H7 (cell line): ENCODE data around the gene TLX2. TPM values are rescaled to one million over a fixed set of nuclear protein-coding genes. Genes with fewer than 3 reads are reported as not detected.

Source experiments
- DNase-seq: peaks from one replicate; pipeline ENCODE4 v3.0.0; 2012
- H3K27me3 ChIP-seq: 2 replicates; pipeline ENCODE4 v1.6.0; 2011; ENCODE audit warnings: mild to moderate bottlenecking, low read length; ENCODE audit not compliant: control insufficient read depth, insufficient read depth
- H3K36me3 ChIP-seq: replicated peaks from 2 replicates; pipeline ENCODE4 v1.5.1; 2011; ENCODE audit warnings: low read length; ENCODE audit not compliant: control insufficient read depth, insufficient read depth
- H3K4me3 ChIP-seq: 2 replicates; pipeline ENCODE4 v1.5.1; 2011; ENCODE audit warnings: low read depth, mild to moderate bottlenecking, control low read depth, low read length, moderate library complexity; ENCODE audit not compliant: insufficient read depth
- total RNA-seq: library from RNA; depleted of rRNA; stranded (reverse); fragments of >200 nt; shearing (Covaris generic); gene quantifications from 2 replicates; pipeline ENCODE4 v1.2.3, GENCODE V29; 2014

TLX2 gene
- total RNA-seq, 1 experiment from 2014 or later: not detected

DNA sequence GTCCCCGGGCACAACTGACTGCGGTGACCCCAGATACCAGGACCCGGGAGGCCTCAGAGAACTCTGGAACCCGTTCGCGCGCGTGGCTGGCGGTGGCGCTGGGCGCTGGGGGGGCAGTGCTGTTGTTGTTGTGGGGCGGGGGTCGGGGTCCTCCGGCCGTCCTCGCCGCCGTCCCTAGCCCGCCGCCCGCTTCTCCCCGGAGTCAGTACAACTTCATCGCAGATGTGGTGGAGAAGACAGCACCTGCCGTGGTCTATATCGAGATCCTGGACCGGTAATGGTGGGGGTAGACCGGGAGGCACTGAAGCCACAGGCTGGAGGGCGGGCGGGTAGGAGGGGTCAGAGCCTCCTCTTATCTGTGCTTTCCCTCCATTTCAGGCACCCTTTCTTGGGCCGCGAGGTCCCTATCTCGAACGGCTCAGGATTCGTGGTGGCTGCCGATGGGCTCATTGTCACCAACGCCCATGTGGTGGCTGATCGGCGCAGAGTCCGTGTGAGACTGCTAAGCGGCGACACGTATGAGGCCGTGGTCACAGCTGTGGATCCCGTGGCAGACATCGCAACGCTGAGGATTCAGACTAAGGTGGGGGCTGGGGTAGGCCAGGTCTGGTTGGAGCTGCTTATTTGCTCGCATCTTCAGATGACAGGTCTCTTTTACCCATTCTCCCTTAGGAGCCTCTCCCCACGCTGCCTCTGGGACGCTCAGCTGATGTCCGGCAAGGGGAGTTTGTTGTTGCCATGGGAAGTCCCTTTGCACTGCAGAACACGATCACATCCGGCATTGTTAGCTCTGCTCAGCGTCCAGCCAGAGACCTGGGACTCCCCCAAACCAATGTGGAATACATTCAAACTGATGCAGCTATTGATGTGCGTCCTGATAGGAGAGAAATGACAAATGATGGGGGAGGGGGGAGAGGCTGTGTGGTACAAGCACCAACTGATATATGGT, 16.3 kb downstream of the TLX2 start:
- H3K4me3 ChIP-seq: peak overlapping the region; percentile 99
- H3K27me3 ChIP-seq: peaks cover 5% of the 10 kb centered on the region; the same call in 1 of the 2 replicates
- H3K36me3 ChIP-seq: peaks cover 24% of the 10 kb centered on the region
- DNase-seq: peak; percentile 86

DNA sequence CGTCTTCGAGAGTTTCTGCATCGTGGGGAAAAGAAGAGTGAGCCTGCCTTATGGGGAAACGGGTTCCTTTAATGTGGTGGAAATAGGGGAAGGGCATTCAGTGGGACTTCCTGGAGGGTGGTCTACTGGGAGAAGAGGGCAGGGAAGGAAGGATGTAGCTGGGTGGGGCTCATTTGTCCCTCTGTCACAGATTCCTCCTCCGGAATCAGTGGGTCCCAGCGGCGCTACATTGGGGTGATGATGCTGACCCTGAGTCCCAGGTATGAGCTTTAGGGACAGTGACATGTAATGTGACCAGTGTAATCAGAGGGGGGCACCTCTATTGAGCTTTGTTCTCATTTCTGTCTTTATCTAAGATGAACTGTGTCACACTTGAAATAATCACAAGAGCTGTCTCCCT, 17.4 kb downstream of the TLX2 start:
- Histone ChIP-seq H3K27me3 (peaks cover 5% of the 10 kb centered on the region; the same call in 1 of the 2 replicates), H3K4me3 (no peak overlapping the region), H3K36me3 (peaks cover 20% of the 10 kb centered on the region)
- DNase-seq: no peak

DNA sequence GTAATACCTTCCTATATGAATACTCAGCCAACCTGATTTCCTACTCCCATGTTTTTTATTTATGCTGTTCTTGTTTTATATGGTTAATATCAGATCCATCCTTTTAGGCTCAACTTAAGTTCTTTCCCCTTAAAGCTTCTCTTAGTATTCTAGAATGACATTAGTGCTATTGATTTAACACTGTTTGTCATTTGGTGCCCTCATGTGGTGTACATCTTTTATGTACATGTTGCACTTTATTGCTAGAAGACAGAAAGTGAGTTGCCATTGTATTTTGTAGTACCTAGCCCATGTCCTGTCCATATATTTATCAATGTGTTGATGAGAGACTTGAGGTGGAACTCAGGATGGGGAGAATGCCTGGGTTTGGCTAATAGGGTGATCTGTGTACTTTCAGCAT, 18.0 kb downstream of the TLX2 start:
- Histone ChIP-seq H3K4me3 (no peak overlapping the region), H3K36me3 (peaks cover 14% of the 10 kb centered on the region), H3K27me3 (peaks cover 5% of the 10 kb centered on the region; the same call in 1 of the 2 replicates)
- DNase-seq: no peak

DNA sequence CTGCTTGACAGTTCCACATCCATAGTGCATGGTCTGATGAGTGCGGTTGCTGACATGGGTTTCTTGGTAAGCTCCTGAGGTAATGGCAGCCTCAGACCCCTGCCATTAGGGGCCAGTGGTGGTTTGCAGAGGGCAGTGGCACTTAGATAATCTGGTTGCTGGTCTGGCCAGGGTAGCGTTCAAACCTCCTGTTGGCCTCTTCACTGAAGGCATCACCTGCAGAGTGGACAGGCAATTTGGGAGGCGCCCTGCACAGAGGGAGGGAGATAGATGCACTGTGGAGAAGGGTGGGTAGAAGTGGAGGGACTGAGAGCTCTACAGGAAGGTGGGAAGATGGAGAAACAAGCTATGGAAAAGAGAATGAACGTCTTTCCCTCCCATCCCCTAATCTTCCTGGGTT, 19.2 kb downstream of the TLX2 start:
- peaks cover 5% of the 10 kb centered on the region; the same call in 1 of the 2 replicates for H3K27me3 ChIP-seq
- peaks cover 6% of the 10 kb centered on the region for H3K36me3 ChIP-seq
- no peak for DNase-seq
- H3K4me3 ChIP-seq: no peak overlapping the region

DNA sequence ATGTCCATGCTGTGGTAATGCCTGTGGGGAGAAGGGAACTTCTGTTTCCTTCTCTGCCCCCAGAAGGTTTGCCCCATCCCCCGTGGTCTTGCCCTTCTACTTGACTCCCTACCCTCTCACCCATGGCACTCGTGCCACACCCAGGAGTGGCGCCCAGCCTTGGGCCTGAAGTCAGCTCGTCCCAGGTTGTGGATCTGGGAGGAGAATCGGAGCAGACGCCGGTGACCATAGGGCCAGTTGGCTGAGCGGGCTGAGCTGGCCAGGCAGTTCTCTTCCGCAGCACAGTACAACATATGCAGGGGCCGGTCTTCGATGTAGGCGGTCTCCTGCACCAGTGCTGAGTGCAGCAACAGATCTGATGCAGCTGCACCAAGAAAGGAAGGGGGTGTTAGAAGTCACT, 20.2 kb downstream of the TLX2 start:
- peaks cover 5% of the 10 kb centered on the region; the same call in 1 of the 2 replicates for H3K27me3 ChIP-seq
- peaks cover 6% of the 10 kb centered on the region for H3K36me3 ChIP-seq
- no peak for DNase-seq
- no peak overlapping the region for H3K4me3 ChIP-seq

DNA sequence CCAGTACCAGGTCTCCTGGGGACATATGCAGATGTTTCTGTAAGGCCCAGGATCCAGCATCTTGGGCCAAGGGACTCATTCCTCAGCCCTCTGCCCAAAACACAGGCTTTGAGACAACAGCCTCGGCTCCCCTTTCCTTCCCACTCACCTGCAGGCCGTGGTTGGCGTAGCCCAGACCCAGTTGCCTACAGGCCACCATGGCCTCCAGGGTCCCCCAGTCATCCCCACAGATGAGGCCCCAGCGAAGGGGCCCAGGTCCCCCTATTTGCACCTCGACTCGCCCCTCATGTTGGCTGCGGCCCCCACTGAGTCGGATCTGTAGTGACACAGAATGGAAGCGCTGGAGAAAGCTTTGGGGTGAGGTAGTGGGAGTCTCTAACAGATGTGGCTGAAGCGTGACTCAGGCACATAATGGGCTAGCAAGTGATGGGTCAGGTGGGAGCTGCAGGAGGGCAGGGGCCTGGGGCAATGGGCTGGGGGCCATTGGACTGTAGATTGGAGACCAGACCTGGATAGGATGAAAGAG, 21.3 kb downstream of the TLX2 start:
- H3K27me3 ChIP-seq: peaks cover 5% of the 10 kb centered on the region; the same call in 1 of the 2 replicates
- no peak overlapping the region for H3K4me3 ChIP-seq
- DNase-seq: no peak
- H3K36me3 ChIP-seq: peaks cover 6% of the 10 kb centered on the region

DNA sequence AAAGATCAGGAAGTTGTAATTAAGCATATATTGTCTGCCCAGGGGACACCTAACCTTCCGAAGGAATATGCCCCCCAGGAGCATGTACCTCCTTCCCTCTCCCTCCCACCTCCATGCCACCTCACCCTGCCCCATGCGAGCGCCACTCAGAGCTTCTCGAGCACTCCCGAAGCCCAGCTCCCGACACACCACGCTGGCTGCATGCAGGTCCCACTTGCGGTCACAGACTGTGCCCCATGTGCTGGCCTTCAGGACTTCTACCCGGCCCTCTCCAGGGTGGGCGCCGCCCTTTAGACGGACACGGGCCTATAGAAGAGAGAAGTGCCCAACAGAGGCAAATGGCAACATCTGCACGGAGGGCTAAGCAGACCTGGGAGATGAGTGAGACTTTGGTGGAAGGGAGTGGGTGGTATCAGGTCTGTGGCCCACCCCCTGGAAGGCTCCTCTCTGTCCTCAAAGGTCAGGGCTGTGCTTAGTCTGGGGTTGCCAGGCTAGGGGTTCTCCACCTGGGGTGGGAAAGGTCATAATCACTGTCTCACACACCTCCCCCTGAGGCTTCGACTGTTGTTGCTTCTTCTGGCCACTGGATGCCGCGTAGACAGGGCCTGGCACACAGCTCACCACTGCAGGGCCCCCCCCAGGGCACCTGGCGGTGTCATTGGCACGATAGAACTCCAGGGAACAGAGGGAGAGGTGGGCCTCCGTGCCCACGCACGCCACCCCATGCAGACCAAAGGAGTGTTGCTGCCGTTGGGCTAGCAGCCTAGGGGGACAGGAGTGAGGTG, 22.1 kb downstream of the TLX2 start:
- Histone ChIP-seq H3K36me3 (peaks cover 6% of the 10 kb centered on the region), H3K4me3 (no peak overlapping the region), H3K27me3 (no peaks in the 10 kb centered on the region; the same call in 1 of the 2 replicates)
- peak; percentile 33 for DNase-seq

DNA sequence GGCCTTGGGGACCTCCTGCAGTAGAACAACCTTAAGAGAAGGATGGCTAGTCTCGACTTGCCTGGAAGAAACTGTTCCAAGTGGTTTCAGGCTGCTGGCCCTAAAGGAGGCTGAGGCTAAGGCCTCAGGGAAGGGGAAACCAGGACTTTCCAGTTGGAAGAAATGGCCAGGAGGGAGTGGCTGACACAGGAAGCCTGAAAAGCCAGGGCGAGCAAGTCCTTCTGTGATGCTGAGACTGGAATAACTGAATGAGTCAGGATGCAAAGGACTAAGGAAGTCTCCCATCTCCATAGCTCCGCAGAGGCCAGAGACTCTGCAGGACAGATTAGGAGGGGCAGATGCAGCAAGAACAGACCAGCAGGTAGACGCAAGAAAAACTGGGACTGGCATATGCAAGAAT, 22.9 kb downstream of the TLX2 start:
- Histone ChIP-seq H3K27me3 (no peaks in the 10 kb centered on the region; the same call in 1 of the 2 replicates), H3K36me3 (peaks cover 4% of the 10 kb centered on the region), H3K4me3 (no peak overlapping the region)
- no peak for DNase-seq

DNA sequence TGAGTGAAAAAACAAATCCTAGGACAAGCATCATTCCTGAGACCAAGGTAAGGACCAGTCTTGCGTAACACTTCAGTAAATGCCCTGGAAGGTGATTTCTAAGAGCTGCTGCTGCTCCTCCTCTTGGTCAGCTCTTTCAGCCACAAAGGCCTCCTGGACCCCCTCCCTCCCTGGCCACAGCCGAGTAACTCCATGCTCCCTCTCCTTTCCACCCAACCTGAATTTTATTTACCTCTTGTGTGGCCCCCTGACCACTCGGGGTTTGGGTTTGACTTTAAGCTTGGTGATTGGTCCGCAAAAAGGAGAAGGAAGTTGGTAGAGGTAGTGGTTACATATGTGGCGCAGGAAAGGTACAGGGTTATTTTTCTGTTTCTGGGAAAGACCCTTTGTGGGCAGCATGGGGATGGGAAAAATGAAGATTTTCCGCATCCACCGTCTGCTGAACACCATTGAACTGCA, 24.7 kb downstream of the TLX2 start:
- DNase-seq: peak; percentile 53
- Histone ChIP-seq H3K4me3 (no peak overlapping the region), H3K27me3 (no peaks in the 10 kb centered on the region; the same call in 1 of the 2 replicates), H3K36me3 (no peaks in the 10 kb centered on the region)

DNA sequence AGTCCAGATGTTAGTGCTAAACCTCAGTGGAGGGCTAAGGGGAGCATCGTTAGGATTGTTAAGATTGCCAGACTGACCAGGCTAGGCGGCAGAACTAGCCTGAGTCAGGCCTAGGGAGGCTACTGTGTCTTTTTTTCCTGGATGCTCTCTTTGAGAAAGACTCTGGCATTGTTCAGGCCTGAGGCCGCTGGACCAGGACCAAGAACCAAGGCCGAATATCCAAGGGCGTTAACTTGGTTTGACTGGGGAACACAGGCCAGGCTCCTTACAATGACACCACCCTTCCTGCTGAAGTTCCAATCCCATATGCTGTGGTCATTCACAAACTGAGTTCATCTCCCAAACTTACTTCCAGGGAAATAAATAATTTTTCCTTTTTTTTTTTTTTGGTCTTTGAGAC, 26.0 kb downstream of the TLX2 start:
- no peaks in the 10 kb centered on the region; the same call in 1 of the 2 replicates for H3K27me3 ChIP-seq
- H3K4me3 ChIP-seq: no peak overlapping the region
- DNase-seq: no peak
- H3K36me3 ChIP-seq: no peaks in the 10 kb centered on the region

DNA sequence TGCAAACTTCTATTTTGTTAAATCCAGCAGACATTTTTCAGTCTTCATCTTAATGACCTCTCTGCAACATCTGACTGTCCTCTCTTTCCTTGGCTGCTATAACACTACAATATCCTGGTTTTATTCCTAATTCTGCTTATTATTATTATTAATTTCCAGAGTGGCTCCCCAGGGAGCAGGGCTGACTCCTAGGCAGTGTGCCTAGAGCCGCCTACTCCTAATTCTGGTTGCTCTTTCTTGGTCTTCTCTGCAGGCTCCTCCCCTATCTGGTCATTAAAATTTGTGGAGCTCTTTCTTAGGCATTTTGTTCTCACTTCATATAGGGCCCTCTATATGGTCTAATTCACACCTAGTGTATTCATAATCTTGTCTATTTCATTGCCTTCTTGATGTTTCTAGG, 28.7 kb downstream of the TLX2 start:
- Histone ChIP-seq H3K4me3 (no peak overlapping the region), H3K27me3 (peaks cover 16% of the 10 kb centered on the region), H3K36me3 (no peaks in the 10 kb centered on the region)
- no peak for DNase-seq

DNA sequence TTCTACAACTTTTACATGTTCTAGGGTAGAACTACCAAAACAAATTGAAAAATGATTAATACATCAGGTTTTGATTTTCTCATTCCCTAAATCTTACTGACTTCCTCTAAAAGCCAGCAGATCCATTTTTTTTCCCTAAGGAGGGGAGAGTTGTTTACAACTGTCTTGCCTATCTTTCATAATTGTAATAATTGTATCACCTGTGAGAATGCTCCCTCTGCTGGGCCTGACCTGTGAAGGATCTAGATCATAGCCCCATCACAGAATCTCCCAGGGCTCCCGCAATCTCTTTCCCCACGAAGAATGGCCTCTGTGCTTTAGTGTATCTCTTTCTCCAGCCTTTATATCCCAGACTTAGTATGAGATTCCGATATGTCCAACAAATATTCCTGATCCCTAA, 30.4 kb downstream of the TLX2 start:
- DNase-seq: no peak
- H3K36me3 ChIP-seq: no peaks in the 10 kb centered on the region
- H3K4me3 ChIP-seq: no peak overlapping the region
- H3K27me3 ChIP-seq: peaks cover 31% of the 10 kb centered on the region

DNA sequence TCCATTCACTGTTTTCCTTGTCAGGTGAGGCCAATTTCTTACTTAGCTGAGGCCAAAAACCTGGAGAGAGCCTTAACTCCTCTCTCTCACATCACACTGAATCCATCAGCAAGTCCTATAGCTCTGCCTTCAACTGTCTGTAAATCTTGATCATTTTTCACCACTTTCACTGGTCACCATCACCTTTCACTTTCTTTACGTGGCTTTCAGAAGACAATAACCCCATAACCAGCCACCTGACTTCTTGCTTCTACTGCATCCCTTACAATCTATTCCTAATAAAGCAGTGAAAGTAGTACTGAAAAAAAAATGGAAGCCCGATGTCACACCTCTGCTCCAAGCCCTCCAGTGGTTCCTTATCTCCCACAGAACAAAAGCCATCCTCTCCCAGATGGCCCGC, 31.8 kb downstream of the TLX2 start:
- no peaks in the 10 kb centered on the region for H3K36me3 ChIP-seq
- peaks cover 44% of the 10 kb centered on the region for H3K27me3 ChIP-seq
- no peak overlapping the region for H3K4me3 ChIP-seq
- DNase-seq: peak; percentile 18

DNA sequence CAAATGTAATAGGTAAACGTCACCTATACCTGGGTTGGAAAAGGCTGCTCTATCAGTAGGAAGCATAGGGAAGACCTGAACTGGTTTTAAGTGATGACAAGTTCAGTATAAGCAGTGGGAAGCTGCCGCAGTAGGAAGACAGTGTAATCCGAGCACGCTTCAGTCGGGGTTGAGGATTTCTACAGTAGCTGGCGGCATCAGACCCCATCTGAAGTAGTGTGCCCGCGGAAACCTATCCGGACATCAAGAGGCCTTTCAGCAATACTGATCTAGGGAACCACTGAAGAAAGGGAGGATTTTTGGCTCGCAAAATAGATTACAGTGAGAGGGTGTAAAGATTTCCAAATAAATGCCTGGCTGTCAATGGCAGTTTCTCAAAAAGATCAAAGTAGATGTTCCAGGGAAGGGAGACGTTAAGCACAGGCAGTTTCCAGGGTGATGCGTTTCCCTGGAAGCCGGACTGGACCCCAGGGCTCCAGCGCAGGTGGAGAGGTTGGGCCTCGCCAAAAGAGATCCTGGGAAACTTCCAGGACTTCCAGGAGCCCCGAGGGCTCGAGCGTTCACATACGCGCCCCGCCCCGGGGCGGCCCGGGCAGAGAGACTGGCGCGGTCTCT, 34.1 kb downstream of the TLX2 start:
- no peaks in the 10 kb centered on the region for H3K36me3 ChIP-seq
- peak; percentile 76 for DNase-seq
- peak overlapping the region; percentile 64 for H3K4me3 ChIP-seq
- H3K27me3 ChIP-seq: peaks cover 68% of the 10 kb centered on the region
